Chondrocyte (in vitro differentiated cells): Measurements from ENCODE around the gene APEH. TPM values are rescaled to one million over a fixed set of nuclear protein-coding genes. Genes with fewer than 3 reads are reported as not detected.

Experiments
- DNase-seq: peaks from one replicate; pipeline ENCODE4 v3.0.0; 2021; ENCODE audit warnings: mixed read lengths, low spot score
- H3K27ac Mint-ChIP-seq: one replicate; pipeline ENCODE4 v1.8.0; 2021; ENCODE audit warnings: mild to moderate bottlenecking, moderate library complexity, mixed read lengths; ENCODE audit not compliant: unreplicated experiment
- H3K27me3 Mint-ChIP-seq: 2 replicates; pipeline ENCODE4 v1.8.0; 2021; ENCODE audit warnings: low read depth, mixed read lengths
- H3K36me3 Mint-ChIP-seq: 2 replicates; pipeline ENCODE4 v1.8.0; 2021; ENCODE audit warnings: low read depth, mixed read lengths
- H3K4me1 Mint-ChIP-seq: 2 replicates; pipeline ENCODE4 v1.8.0; 2021; ENCODE audit warnings: low read depth, mild to moderate bottlenecking, mixed read lengths
- H3K4me3 Mint-ChIP-seq: one replicate; pipeline ENCODE4 v1.8.0; 2021; ENCODE audit warnings: mild to moderate bottlenecking, moderate library complexity, mixed read lengths; ENCODE audit not compliant: unreplicated experiment
- H3K9me3 Mint-ChIP-seq: 2 replicates; pipeline ENCODE4 v1.8.0; 2021; ENCODE audit warnings: low read depth, mixed read lengths
- total RNA-seq: library from RNA; stranded (reverse); gene quantifications from 3 replicates; pipeline ENCODE4 v1.2.1, GENCODE V29; 2021
- TF ChIP-seq, protein P1 (sequence below): fragments of 200-600 bp; sonication (generic); IDR thresholded peaks from 2 replicates; pipeline ENCODE4 v1.5.0; 2021; ENCODE audit warnings: antibody characterized with exemption, mild to moderate bottlenecking, moderate library complexity

APEH gene
- total RNA-seq, 1 donor from 2014 or later, result 69.8 TPM

DNA sequence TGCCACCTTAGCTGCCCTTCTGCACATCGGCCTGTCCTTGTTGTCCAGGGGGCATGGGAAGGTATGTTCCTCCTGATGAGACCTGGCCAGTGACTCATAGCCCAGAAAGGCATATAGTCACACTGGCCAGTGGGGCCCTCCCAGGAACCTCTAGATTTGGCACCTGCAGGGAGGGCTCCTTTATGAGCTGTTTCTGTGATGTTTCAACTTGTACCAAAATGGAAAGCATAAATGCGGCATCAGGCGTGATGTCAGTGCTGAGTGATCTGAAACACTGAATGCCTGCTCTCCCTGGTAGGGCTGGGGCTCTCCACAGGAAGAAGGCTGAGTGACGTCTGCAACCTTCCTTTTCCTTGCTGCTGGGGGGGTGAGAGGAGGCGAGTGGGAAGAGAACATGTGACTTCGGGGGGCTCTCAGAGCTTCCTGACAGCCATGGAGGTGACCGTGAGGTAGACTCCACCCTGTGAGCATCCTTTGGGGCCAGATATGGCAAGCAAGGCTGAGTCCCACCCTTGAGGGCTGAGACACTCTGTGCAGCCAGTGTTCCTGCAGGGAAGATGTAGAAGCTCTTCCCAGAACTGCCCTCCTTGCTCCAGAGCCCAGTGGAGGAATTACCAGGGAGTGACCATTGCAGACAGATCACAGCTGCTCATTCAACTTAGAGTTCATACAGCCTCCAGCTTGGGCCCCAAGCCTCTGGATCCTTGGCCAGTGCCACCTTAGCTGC, 37.1 kb upstream of the APEH start:
- DNase-seq, result no peak
- Mint-ChIP-seq H3K4me3 (no peak overlapping the region), H3K27ac (no peak overlapping the region), H3K9me3 (no peaks in the 10 kb centered on the region), H3K4me1 (peaks cover 10% of the 10 kb centered on the region), H3K27me3 (peaks cover 2% of the 10 kb centered on the region), H3K36me3 (no peaks in the 10 kb centered on the region)
- TF ChIP-seq, protein P1, sequence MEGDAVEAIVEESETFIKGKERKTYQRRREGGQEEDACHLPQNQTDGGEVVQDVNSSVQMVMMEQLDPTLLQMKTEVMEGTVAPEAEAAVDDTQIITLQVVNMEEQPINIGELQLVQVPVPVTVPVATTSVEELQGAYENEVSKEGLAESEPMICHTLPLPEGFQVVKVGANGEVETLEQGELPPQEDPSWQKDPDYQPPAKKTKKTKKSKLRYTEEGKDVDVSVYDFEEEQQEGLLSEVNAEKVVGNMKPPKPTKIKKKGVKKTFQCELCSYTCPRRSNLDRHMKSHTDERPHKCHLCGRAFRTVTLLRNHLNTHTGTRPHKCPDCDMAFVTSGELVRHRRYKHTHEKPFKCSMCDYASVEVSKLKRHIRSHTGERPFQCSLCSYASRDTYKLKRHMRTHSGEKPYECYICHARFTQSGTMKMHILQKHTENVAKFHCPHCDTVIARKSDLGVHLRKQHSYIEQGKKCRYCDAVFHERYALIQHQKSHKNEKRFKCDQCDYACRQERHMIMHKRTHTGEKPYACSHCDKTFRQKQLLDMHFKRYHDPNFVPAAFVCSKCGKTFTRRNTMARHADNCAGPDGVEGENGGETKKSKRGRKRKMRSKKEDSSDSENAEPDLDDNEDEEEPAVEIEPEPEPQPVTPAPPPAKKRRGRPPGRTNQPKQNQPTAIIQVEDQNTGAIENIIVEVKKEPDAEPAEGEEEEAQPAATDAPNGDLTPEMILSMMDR, result no peak

DNA sequence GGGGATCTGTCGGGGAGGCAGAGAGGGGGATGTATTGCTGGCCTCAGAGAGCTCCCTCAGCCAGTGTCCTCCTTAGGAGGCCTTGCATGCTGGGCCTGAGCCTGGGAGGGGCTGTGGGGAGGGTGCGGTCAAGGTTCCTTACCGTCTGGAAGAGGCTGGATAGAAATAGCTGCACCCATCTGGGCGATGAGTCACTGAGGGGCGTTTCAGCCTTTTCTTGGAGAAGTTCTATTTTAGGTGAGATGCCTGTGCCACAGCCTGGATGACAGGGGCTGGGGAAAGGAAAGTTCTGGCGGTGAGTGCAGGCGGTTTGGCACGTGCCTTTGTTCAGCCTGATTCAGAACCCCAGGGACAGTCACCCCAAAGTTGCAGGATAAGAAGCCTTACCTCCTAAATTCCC, 35.7 kb upstream of the APEH start:
- Mint-ChIP-seq H3K9me3 (no peaks in the 10 kb centered on the region), H3K27me3 (peaks cover 2% of the 10 kb centered on the region), H3K4me1 (peaks cover 10% of the 10 kb centered on the region), H3K27ac (peak overlapping the region; percentile 59), H3K4me3 (no peak overlapping the region), H3K36me3 (no peaks in the 10 kb centered on the region)
- TF ChIP-seq, protein P1, result no peak
- DNase-seq, result no peak

DNA sequence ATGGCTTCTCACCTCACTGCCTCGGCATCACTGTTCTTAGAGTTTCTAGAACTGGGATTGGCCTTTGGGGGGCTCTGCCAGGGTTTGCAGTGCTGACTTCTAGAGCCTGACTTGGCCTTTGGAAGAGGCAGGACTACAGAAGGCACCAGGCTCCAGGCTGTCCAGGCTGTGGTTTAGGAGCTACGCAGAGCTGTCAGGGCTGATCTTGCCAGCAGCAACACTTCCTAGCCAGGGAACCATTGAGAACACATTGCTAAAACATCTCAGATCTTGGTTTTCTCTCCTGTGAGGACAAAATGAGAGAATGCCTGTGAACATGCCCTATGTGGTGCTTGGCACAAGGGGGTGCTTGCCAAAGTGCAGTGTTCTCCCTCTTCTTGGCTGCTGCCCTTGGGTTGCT, 34.6 kb upstream of the APEH start:
- no peak for DNase-seq

DNA sequence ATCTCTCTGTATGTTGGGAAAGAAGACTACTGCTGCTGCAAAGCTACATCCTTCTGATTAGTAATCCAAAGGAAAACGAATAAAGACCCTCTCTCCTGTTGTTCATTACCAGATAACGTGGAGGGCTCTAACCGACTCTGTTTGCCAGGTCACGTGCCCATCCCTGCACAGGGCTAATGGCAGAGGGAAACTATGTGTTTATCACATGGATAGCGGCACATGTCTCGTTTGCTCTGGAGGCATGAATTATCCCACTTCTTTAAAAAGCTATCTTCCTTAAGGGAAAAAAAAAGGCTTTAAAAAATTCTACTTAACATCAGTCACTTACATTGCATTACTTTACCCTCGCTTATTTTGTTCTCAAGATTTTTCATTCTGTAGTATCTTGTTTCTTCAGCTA, 32.9 kb upstream of the APEH start:
- no peaks in the 10 kb centered on the region for H3K9me3 Mint-ChIP-seq
- peaks cover 2% of the 10 kb centered on the region for H3K36me3 Mint-ChIP-seq
- peaks cover 10% of the 10 kb centered on the region for H3K4me1 Mint-ChIP-seq
- H3K27ac Mint-ChIP-seq, result no peak overlapping the region
- DNase-seq, result no peak
- no peak overlapping the region for H3K4me3 Mint-ChIP-seq
- TF ChIP-seq, protein P1, result no peak
- H3K27me3 Mint-ChIP-seq, result peaks cover 3% of the 10 kb centered on the region

More for the DNA sequence above, 34.6 kb upstream of the APEH start:
- Mint-ChIP-seq H3K36me3 (no peaks in the 10 kb centered on the region), H3K4me1 (peaks cover 10% of the 10 kb centered on the region), H3K4me3 (no peak overlapping the region), H3K27ac (no peak overlapping the region), H3K27me3 (no peaks in the 10 kb centered on the region), H3K9me3 (no peaks in the 10 kb centered on the region)
- TF ChIP-seq, protein P1, result no peak

DNA sequence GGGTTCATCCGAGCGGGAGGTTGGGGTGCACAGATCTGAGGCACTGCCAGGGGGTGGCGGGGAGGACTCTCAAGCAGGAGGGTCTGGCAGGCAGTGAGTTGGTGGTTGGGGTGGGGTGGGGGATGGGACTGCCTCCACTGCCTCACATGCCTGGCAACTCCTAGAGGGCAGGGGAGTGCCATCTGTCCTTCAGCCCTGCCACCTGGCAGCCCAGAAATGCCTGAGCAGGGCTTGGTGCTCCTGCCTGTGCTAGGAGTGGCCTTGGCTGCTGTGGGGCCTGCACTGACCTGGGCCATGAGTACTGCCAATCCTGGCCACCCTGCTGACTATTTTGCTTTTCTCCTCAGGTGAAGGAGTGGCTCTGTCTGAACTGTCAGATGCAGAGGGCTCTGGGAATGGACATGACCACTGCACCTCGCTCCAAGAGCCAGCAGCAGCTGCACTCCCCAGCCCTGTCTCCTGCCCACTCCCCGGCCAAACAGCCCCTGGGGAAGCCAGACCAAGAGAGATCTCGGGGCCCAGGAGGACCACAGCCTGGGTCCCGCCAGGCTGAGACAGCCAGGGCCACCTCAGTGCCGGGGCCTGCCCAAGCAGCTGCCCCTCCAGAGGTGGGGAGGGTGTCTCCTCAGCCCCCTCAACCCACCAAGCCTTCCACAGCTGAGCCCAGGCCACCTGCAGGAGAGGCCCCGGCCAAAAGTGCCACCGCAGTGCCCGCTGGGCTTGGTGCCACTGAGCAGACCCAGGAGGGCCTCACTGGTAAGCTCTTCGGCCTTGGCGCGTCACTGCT, 32.0 kb upstream of the APEH start:
- H3K4me1 Mint-ChIP-seq, result peaks cover 7% of the 10 kb centered on the region
- H3K9me3 Mint-ChIP-seq, result no peaks in the 10 kb centered on the region
- TF ChIP-seq, protein P1, result no peak

More for the DNA sequence above, 32.0 kb upstream of the APEH start:
- Mint-ChIP-seq H3K4me3 (no peak overlapping the region), H3K27ac (no peak overlapping the region), H3K27me3 (peaks cover 3% of the 10 kb centered on the region), H3K36me3 (peaks cover 2% of the 10 kb centered on the region)
- no peak for DNase-seq
